Measurements from ENCODE around the gene CMC4. TPM values are rescaled to one million over a fixed set of nuclear protein-coding genes. Genes with fewer than 3 reads are reported as not detected.

The CMC4 gene, protein sequence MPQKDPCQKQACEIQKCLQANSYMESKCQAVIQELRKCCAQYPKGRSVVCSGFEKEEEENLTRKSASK
- 10 to 100 TPM in 1 of 4 donors, 1 to 10 TPM in 2, not detected in 1; 1.4 to 11.7 (median 9.1) TPM for total RNA-seq

DNA sequence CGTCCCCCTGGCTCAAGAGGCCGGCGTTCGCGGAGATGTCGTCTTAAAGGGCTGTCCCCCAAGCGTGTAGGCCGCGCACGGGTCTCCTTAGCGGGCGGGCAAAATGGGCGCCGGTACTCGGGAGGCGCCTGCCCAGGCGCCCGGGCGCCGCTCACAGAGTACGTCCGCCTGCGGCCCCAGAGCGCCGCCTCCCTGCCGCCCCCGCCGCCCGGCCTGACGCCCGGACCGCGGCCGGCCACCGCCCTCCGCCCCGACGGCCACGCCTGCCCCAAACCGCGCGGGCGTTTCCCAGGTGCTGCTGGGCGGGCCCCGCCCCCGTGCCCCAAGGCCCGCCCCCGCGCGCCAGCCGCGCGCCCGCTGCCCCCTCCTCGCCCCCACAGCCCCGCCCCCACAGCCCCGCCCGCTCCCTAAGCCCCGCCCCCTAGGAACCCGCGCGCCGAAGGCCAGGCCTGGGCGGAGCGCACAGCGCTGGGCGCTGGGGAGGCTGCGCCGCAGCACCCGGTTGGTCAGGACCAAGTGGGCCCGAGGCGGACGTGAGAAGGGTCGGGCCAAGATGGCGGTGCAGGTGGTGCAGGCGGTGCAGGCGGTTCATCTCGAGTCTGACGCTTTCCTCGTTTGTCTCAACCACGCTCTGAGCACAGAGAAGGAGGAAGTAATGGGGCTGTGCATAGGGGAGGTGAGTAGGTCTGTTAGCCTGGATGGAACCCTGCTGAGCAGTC, at the start of gene CMC4, which contains the start of the genes BRCC3 and MTCP1:
Gene CMC4 (minus strand): TSS at position 162 of the 719 bp plus-strand sequence. CDS start 7,113 bp downstream, outside the sequence.
Gene BRCC3 (plus strand): TSS at position 534 of the 719 bp plus-strand sequence. CDS start 20 bp downstream, at position 554.
Gene MTCP1 (minus strand): TSS at position 162 of the 719 bp plus-strand sequence. CDS start 5,126 bp downstream, outside the sequence.
- TF ChIP-seq POLR2A (IDR thresholded peaks at IDR 0.05) = peak; percentile 56
- peak; percentile 71 to 78 (median 72) for TF ChIP-seq POLR2AphosphoS5 (IDR thresholded peaks at IDR 0.05)
- no peak for TF ChIP-seq EP300 (IDR thresholded peaks at IDR 0.05; ENCODE audit: low read depth)
- intact Hi-C loops (cut with DNase I; ENCODE audit: low total_unique reads) (no loop called here), in situ Hi-C loops (cut with MboI; ENCODE audit: low pct_ligation_motif_present in 1 of 4, low pct_unique_long_range_greater_than_20kb in 1 of 4, low sequenced_read_pairs in 3 of 4) (no loop called here)
- no peaks in the 10 kb centered on the region for H3K36me3 ChIP-seq
- H3K27ac ChIP-seq = peak within 1 kb of the TSS; percentile 85 to 92 (median 90)
- no peaks in the 10 kb centered on the region for H3K9me3 ChIP-seq
- WGBS, 2 donors (ENCODE audit: low coverage in 1 of 2) = 46% methylated on average over 56 of the region's 81 CpGs; no CpG with 5 or more reads in 1 of the 2 donors
- H3K4me1 ChIP-seq = peaks cover 0 to 30% (median 4%) of the 10 kb centered on the region in 4 donors
- H3K27me3 ChIP-seq = no peaks in the 10 kb centered on the region
- peak; percentile 85 for DNase-seq
- peak within 1 kb of the TSS; percentile 39 to 61 (median 50) for H3K4me3 ChIP-seq

DNA sequence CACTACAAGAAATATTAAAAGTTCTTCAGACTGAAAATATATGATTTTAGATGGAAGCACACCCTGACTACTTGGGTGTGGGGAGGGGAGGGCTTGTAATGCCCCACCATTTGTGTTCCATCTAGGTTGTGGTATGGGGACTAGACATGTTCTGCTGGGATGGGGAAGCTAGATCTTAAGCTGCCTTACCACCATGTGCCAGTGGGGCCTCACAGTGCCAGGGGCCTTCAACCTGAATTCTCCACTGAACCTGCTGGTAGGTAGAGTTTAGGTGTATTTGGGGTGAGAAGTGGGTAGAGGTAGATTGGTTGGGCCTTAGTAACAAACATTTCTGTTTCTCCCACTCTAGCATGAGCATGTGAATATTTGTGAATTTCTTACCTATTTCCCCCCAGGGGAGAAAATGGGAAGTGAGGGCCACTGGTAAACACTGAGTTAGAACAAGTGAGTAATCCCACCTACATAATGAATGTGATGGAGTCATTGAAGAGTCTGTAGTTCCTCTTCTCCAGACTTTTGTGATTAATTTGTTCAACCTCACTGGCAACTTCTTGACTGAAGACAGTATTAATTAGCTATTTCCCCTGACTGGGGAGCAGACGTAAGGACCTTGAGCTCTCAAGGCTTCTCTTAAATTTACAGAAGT, 44.4 kb upstream of the CMC4 start:
- in situ Hi-C loops (cut with MboI; ENCODE audit: low pct_ligation_motif_present in 1 of 4, low pct_unique_long_range_greater_than_20kb in 1 of 4, low sequenced_read_pairs in 3 of 4) (no loop called here), intact Hi-C loops (cut with DNase I; ENCODE audit: low total_unique reads) (no loop called here)
- TF ChIP-seq EP300 (IDR thresholded peaks at IDR 0.05; ENCODE audit: low read depth) = no peak
- TF ChIP-seq, protein P1, sequence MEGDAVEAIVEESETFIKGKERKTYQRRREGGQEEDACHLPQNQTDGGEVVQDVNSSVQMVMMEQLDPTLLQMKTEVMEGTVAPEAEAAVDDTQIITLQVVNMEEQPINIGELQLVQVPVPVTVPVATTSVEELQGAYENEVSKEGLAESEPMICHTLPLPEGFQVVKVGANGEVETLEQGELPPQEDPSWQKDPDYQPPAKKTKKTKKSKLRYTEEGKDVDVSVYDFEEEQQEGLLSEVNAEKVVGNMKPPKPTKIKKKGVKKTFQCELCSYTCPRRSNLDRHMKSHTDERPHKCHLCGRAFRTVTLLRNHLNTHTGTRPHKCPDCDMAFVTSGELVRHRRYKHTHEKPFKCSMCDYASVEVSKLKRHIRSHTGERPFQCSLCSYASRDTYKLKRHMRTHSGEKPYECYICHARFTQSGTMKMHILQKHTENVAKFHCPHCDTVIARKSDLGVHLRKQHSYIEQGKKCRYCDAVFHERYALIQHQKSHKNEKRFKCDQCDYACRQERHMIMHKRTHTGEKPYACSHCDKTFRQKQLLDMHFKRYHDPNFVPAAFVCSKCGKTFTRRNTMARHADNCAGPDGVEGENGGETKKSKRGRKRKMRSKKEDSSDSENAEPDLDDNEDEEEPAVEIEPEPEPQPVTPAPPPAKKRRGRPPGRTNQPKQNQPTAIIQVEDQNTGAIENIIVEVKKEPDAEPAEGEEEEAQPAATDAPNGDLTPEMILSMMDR (IDR thresholded peaks at IDR 0.05) = no peak
- TF ChIP-seq POLR2AphosphoS5 (IDR thresholded peaks at IDR 0.05) = no peak
- no peak for TF ChIP-seq POLR2A (IDR thresholded peaks at IDR 0.05)
- Histone ChIP-seq H3K27me3 (no peaks in the 10 kb centered on the region), H3K9me3 (no peaks in the 10 kb centered on the region), H3K27ac (no peak overlapping the region), H3K4me1 (no peaks in the 10 kb centered on the region), H3K4me3 (no peak overlapping the region), H3K36me3 (no peaks in the 10 kb centered on the region)
- 80% methylated on average over 1 of the region's 1 CpG; no CpG with 5 or more reads in 1 of the 2 donors for WGBS, 2 donors (ENCODE audit: low coverage in 1 of 2)
- no peak for DNase-seq

DNA sequence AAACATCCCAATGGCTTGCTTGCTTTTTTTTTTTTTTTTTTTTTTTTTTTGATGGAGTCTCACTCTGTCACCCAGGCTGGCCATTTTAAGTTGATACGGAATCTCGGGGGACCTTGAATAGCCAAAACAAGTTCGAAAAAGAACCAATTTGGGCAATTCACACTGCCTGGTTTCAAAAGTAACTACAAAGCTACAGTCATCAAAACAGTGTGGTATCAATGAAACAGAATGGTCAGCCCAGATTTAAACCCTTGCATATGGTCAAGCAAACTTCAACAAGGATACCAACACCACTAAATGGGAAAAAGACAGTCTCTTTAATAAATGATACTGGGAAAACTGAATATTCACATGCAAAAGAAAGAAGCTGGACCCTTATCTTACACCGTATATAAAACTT, 42.2 kb upstream of the CMC4 start:
- Histone ChIP-seq H3K4me1 (no peaks in the 10 kb centered on the region), H3K27me3 (no peaks in the 10 kb centered on the region), H3K36me3 (no peaks in the 10 kb centered on the region), H3K9me3 (no peaks in the 10 kb centered on the region), H3K4me3 (no peak overlapping the region), H3K27ac (no peak overlapping the region)
- 88% methylated on average over 4 of the region's 4 CpGs; no CpG with 5 or more reads in 1 of the 2 donors for WGBS, 2 donors (ENCODE audit: low coverage in 1 of 2)
- DNase-seq = no peak
- in situ Hi-C loops (cut with MboI; ENCODE audit: low pct_ligation_motif_present in 1 of 4, low pct_unique_long_range_greater_than_20kb in 1 of 4, low sequenced_read_pairs in 3 of 4) = no loop called here
- no peak for TF ChIP-seq POLR2A (IDR thresholded peaks at IDR 0.05)
- TF ChIP-seq, protein P1 (IDR thresholded peaks at IDR 0.05) = no peak
- TF ChIP-seq POLR2AphosphoS5 (IDR thresholded peaks at IDR 0.05) = no peak
- no peak for TF ChIP-seq EP300 (IDR thresholded peaks at IDR 0.05; ENCODE audit: low read depth)
- intact Hi-C loops (cut with DNase I; ENCODE audit: low total_unique reads) = no loop called here

DNA sequence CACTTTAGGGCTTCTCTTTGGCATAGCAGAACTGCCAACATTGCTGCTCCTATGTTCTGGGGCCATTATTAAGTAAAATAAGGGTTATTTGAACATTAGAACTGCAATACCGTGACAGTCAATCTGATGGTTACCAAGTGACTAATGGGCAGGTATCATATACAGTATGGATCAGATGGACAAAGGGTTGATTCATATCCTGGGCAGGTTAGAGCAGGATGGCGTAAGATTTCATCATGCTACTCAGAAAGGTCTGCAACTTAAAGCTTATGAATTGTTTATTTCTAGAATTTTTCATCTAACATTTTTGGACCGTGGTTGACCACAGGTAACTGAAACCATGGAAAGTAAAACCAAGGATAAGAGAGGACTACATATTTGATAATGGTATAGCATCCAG, 41.2 kb upstream of the CMC4 start:
- TF ChIP-seq EP300 (IDR thresholded peaks at IDR 0.05; ENCODE audit: low read depth) (no peak), POLR2AphosphoS5 (IDR thresholded peaks at IDR 0.05) (no peak), POLR2A (IDR thresholded peaks at IDR 0.05) (no peak)
- TF ChIP-seq, protein P1 (IDR thresholded peaks at IDR 0.05) = no peak
- H3K4me1 ChIP-seq = no peaks in the 10 kb centered on the region
- no peak for DNase-seq
- no peaks in the 10 kb centered on the region for H3K36me3 ChIP-seq
- 83% methylated on average over 3 of the region's 3 CpGs; no CpG with 5 or more reads in 1 of the 2 donors for WGBS, 2 donors (ENCODE audit: low coverage in 1 of 2)
- in situ Hi-C loops (cut with MboI; ENCODE audit: low pct_ligation_motif_present in 1 of 4, low pct_unique_long_range_greater_than_20kb in 1 of 4, low sequenced_read_pairs in 3 of 4) = no loop called here
- H3K9me3 ChIP-seq = no peaks in the 10 kb centered on the region
- intact Hi-C loops (cut with DNase I; ENCODE audit: low total_unique reads) = no loop called here
- no peak overlapping the region for H3K27ac ChIP-seq
- H3K4me3 ChIP-seq = no peak overlapping the region
- no peaks in the 10 kb centered on the region for H3K27me3 ChIP-seq

Data from transverse colon (tissue), 4 donors.